ENCODE results near the gene SURF2.
"Not testable (repeated sequence)": the region's sequence is repeated elsewhere in the genome, so short reads cannot be mapped to it uniquely, and the experiment has no call there.

DNA sequence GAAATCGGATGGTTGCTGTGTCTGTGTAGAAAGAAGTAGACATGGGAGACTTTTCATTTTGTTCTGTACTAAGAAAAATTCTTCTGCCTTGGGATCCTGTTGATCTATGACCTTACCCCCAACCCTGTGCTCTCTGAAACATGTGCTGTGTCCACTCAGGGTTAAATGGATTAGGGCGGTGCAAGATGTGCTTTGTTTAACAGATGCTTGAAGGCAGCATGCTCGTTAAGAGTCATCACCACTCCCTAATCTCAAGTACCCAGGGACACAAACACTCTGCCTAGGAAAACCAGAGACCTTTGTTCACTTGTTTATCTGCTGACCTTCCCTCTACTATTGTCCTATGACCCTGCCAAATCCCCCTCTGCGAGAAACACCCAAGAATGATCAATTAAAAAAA, 35.1 kb downstream of the SURF2 start:
- TF ChIP-seq, protein P1, sequence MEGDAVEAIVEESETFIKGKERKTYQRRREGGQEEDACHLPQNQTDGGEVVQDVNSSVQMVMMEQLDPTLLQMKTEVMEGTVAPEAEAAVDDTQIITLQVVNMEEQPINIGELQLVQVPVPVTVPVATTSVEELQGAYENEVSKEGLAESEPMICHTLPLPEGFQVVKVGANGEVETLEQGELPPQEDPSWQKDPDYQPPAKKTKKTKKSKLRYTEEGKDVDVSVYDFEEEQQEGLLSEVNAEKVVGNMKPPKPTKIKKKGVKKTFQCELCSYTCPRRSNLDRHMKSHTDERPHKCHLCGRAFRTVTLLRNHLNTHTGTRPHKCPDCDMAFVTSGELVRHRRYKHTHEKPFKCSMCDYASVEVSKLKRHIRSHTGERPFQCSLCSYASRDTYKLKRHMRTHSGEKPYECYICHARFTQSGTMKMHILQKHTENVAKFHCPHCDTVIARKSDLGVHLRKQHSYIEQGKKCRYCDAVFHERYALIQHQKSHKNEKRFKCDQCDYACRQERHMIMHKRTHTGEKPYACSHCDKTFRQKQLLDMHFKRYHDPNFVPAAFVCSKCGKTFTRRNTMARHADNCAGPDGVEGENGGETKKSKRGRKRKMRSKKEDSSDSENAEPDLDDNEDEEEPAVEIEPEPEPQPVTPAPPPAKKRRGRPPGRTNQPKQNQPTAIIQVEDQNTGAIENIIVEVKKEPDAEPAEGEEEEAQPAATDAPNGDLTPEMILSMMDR (conservative IDR thresholded peaks at IDR 0.05) = not testable (repeated sequence)
- TF ChIP-seq EZH2 (IDR thresholded peaks at IDR 0.05; ENCODE audit: low read depth) = not testable (repeated sequence)
